Prostate gland (tissue), 2 donors: ENCODE data around the gene HSD17B14.

Source experiments
- CTCF ChIP-seq, 4 experiments: fragments of 200-600 bp in 2 of 4; fragments of 450-650 bp in 2 of 4; sonication (generic) in 2 of 4; IDR thresholded peaks; 1 replicate in 3 of 4; 2 replicates in 1 of 4; pipeline ENCODE4 v1.5.1; 2016 to 2019; ENCODE audit warnings: antibody characterized with exemption in 4 of 4, mild to moderate bottlenecking in 2 of 4, moderate library complexity in 2 of 4
- POLR2AphosphoS5 ChIP-seq: sonication (generic); formaldehyde crosslinking; IDR thresholded peaks from one replicate; pipeline ENCODE4 v1.6.1; 2017; ENCODE audit warnings: antibody characterized with exemption

DNA sequence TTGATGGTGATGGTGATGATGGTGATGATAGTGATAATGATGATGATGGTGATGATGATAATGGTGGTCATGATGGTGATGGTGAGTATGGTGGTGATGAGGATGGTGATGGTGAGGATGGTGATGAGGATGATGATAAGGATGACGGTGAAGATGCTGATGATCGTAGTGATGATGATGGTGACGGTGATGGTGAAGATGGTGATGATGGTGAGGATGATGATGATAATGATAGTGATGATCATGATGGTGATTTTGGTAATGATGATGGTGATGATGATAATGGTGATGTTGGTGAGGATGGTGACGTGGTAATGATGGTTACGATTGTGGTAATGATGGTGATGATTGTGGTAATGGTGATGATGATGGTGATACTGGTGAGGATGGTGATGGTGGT is 14.7 kb downstream of the HSD17B14 start:
- TF ChIP-seq POLR2AphosphoS5 (no peak), CTCF (IDR thresholded peaks at IDR 0.05) (no peak)
